ENCODE results near the gene ZBTB20. TPM values are rescaled to one million over a fixed set of nuclear protein-coding genes. Genes with fewer than 3 reads are reported as not detected.

Gene ZBTB20
- polyA plus RNA-seq, 1 of the 3 experiments (the other 2 are of a cell fraction): 0.43 TPM

GRCh38 chr3:114718898-114719210 is 428.2 kb downstream of the ZBTB20 start:
- Histone ChIP-seq H3K9ac (no peak overlapping the region), H3K4me1 (ENCODE audit: control insufficient read depth in 1 of 2, insufficient read depth in 2 of 2, low read depth in 1 of 2, low read length in 1 of 2) (no peaks in the 10 kb centered on the region; a peak in 1 of 4 replicates), H3K27ac (ENCODE audit: low read depth in 2 of 2, low read length in 1 of 2) (no peak overlapping the region), H3F3A (replicated peaks; ENCODE audit: insufficient read depth) (no peaks in the 10 kb centered on the region), H3K9me2 (no peaks in the 10 kb centered on the region), H3K4me3 (ENCODE audit: low read depth in 2 of 2, low read length in 1 of 2) (no peak overlapping the region), H3K27me3 (ENCODE audit: insufficient read depth) (no peaks in the 10 kb centered on the region), H2AFZ (ENCODE audit: low read depth) (no peak overlapping the region), H3K9me3 (no peaks in the 10 kb centered on the region), H3K36me3 (replicated peaks in 1 of 2; ENCODE audit: control insufficient read depth in 1 of 2, insufficient read depth in 2 of 2, low read length in 1 of 2) (no peaks in the 10 kb centered on the region), H3K4me2 (no peak overlapping the region), H4K20me1 (ENCODE audit: insufficient read depth) (no peaks in the 10 kb centered on the region), H3K79me2 (ENCODE audit: insufficient read depth) (no peaks in the 10 kb centered on the region)
- WGBS (ENCODE audit: low lambda C conversion rate): 37% methylated on average over 1 of the region's 1 CpG
- POLR2A ChIA-PET: interaction anchor here (0.7 kb wide), 1 partner anchor 14 kb away, joined by 3 read pairs; no protein-coding TSS in a partner anchor
- CTCF ChIA-PET: no interaction called here
- TF ChIP-seq MXI1 (IDR thresholded peaks at IDR 0.05; ENCODE audit: low read depth, low read length) (no peak), POLR2AphosphoS5 (IDR thresholded peaks at IDR 0.05; ENCODE audit: low read depth, low read length) (no peak)
- TF ChIP-seq, protein P1, sequence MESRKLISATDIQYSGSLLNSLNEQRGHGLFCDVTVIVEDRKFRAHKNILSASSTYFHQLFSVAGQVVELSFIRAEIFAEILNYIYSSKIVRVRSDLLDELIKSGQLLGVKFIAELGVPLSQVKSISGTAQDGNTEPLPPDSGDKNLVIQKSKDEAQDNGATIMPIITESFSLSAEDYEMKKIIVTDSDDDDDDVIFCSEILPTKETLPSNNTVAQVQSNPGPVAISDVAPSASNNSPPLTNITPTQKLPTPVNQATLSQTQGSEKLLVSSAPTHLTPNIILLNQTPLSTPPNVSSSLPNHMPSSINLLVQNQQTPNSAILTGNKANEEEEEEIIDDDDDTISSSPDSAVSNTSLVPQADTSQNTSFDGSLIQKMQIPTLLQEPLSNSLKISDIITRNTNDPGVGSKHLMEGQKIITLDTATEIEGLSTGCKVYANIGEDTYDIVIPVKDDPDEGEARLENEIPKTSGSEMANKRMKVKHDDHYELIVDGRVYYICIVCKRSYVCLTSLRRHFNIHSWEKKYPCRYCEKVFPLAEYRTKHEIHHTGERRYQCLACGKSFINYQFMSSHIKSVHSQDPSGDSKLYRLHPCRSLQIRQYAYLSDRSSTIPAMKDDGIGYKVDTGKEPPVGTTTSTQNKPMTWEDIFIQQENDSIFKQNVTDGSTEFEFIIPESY (IDR thresholded peaks at IDR 0.05; ENCODE audit: borderline replicate concordance, low read depth): no peak
- no peak for DNase-seq

GRCh38 chr3:114718071-114718897 is 428.8 kb downstream of the ZBTB20 start:
- Histone ChIP-seq H4K20me1 (ENCODE audit: insufficient read depth) (no peaks in the 10 kb centered on the region), H3F3A (replicated peaks; ENCODE audit: insufficient read depth) (no peaks in the 10 kb centered on the region), H3K9ac (no peak overlapping the region), H3K9me3 (no peaks in the 10 kb centered on the region), H3K4me3 (ENCODE audit: low read depth in 2 of 2, low read length in 1 of 2) (no peak overlapping the region), H3K27me3 (ENCODE audit: insufficient read depth) (no peaks in the 10 kb centered on the region), H3K36me3 (replicated peaks in 1 of 2; ENCODE audit: control insufficient read depth in 1 of 2, insufficient read depth in 2 of 2, low read length in 1 of 2) (no peaks in the 10 kb centered on the region), H3K4me1 (ENCODE audit: control insufficient read depth in 1 of 2, insufficient read depth in 2 of 2, low read depth in 1 of 2, low read length in 1 of 2) (no peaks in the 10 kb centered on the region; a peak in 1 of 4 replicates), H3K4me2 (no peak overlapping the region), H3K79me2 (ENCODE audit: insufficient read depth) (no peaks in the 10 kb centered on the region), H2AFZ (ENCODE audit: low read depth) (no peak overlapping the region), H3K27ac (ENCODE audit: low read depth in 2 of 2, low read length in 1 of 2) (no peak overlapping the region), H3K9me2 (no peaks in the 10 kb centered on the region)
- ChIA-PET POLR2A (interaction anchor here (0.7 kb wide), 1 partner anchor 13 kb away, joined by 3 read pairs; no protein-coding TSS in a partner anchor), CTCF (no interaction called here)
- DNase-seq: no peak
- WGBS (ENCODE audit: low lambda C conversion rate): 91% methylated on average over 7 of the region's 7 CpGs
- TF ChIP-seq JUND (IDR thresholded peaks at IDR 0.05): no peak
- TF ChIP-seq RCOR1 (IDR thresholded peaks at IDR 0.05; ENCODE audit: low read length): no peak
- TF ChIP-seq USF1 (IDR thresholded peaks at IDR 0.05; ENCODE audit: borderline replicate concordance, low read depth): no peak
- TF ChIP-seq MXI1 (IDR thresholded peaks at IDR 0.05; ENCODE audit: low read depth, low read length): no peak
- TF ChIP-seq FOXM1 (IDR thresholded peaks at IDR 0.05; ENCODE audit: low read depth): no peak
- no peak for TF ChIP-seq TCF12 (IDR thresholded peaks at IDR 0.05)
- no peak for TF ChIP-seq REST (IDR thresholded peaks at IDR 0.05; ENCODE audit: low read depth, low read length)
- no peak for TF ChIP-seq RAD21 (IDR thresholded peaks at IDR 0.05; ENCODE audit: low read length)
- TF ChIP-seq, protein P2, sequence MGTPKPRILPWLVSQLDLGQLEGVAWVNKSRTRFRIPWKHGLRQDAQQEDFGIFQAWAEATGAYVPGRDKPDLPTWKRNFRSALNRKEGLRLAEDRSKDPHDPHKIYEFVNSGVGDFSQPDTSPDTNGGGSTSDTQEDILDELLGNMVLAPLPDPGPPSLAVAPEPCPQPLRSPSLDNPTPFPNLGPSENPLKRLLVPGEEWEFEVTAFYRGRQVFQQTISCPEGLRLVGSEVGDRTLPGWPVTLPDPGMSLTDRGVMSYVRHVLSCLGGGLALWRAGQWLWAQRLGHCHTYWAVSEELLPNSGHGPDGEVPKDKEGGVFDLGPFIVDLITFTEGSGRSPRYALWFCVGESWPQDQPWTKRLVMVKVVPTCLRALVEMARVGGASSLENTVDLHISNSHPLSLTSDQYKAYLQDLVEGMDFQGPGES (IDR thresholded peaks at IDR 0.05; ENCODE audit: low read depth, low read length): no peak
- TF ChIP-seq FOSL2 (IDR thresholded peaks at IDR 0.05; ENCODE audit: borderline replicate concordance, low read depth): no peak
- TF ChIP-seq SIN3A (IDR thresholded peaks at IDR 0.05; ENCODE audit: borderline replicate concordance, low read depth, low read length): no peak

Data from SK-N-SH (cell line).